HepG2 (cell line): Measurements from ENCODE around the gene ACADVL. TPM values are rescaled to one million over a fixed set of nuclear protein-coding genes. Genes with fewer than 3 reads are reported as not detected.
A peak's percentile ranks its signal among the peaks of the same experiment; 100 is the strongest.

Experiments
- CHD2 ChIP-seq: IDR thresholded peaks from 2 replicates; pipeline ENCODE4 v1.6.1; 2011; ENCODE audit warnings: low read depth, low read length, improper control_type of control experiment
- FOXO1 ChIP-seq: sonication (generic); formaldehyde crosslinking; IDR thresholded peaks from 2 replicates; pipeline ENCODE4 v1.4.0; 2020; ENCODE audit warnings: missing genetic modification reagents
- GTF3A ChIP-seq: sonication (generic); formaldehyde crosslinking; conservative IDR thresholded peaks from 2 replicates; pipeline ENCODE4 v1.4.0; 2020; ENCODE audit warnings: mild to moderate bottlenecking, missing genetic modification reagents
- MAX ChIP-seq: IDR thresholded peaks from 2 replicates; pipeline ENCODE4 v1.6.1; 2012; ENCODE audit warnings: inconsistent platforms
- MEIS1 ChIP-seq: sonication (generic); formaldehyde crosslinking; IDR thresholded peaks from 2 replicates; pipeline ENCODE4 v1.9.0; 2021; ENCODE audit warnings: mild to moderate bottlenecking, missing genetic modification reagents, moderate library complexity, borderline replicate concordance
- MLX ChIP-seq: IDR thresholded peaks from 2 replicates; pipeline ENCODE4 v1.6.1; 2016
- NFYB ChIP-seq: sonication (generic); formaldehyde crosslinking; IDR thresholded peaks from 2 replicates; pipeline ENCODE4 v1.4.0; 2020; ENCODE audit warnings: missing genetic modification reagents
- RFX5 ChIP-seq: IDR thresholded peaks from 2 replicates; pipeline ENCODE4 v1.6.1; 2011; ENCODE audit warnings: low read depth, low read length, improper control_type of control experiment
- SIX1 ChIP-seq: sonication (generic); formaldehyde crosslinking; IDR thresholded peaks from 2 replicates; pipeline ENCODE4 v1.4.0; 2020; ENCODE audit warnings: missing genetic modification reagents, borderline replicate concordance
- SYNCRIP ChIP-seq: fragments of 200-400 bp; formaldehyde crosslinking; IDR thresholded peaks from 2 replicates; pipeline ENCODE4 v1.6.1; 2018; ENCODE audit warnings: mild to moderate bottlenecking, low read depth, low read length; ENCODE audit not compliant: insufficient read depth
- YEATS2 ChIP-seq: sonication (generic); formaldehyde crosslinking; IDR thresholded peaks from 2 replicates; pipeline ENCODE4 v1.4.0; 2020; ENCODE audit warnings: missing genetic modification reagents, borderline replicate concordance
- ZFY ChIP-seq: sonication (generic); formaldehyde crosslinking; IDR thresholded peaks from 2 replicates; pipeline ENCODE4 v1.4.0; 2020; ENCODE audit warnings: missing genetic modification reagents
- ZNF234 ChIP-seq: sonication (generic); formaldehyde crosslinking; conservative IDR thresholded peaks from 2 replicates; pipeline ENCODE4 v1.5.1; 2020; ENCODE audit warnings: mild to moderate bottlenecking, missing genetic modification reagents
- ZNF263 ChIP-seq: sonication (generic); formaldehyde crosslinking; IDR thresholded peaks from 2 replicates; pipeline ENCODE4 v1.4.0; 2020; ENCODE audit warnings: missing genetic modification reagents
- ZNF343 ChIP-seq: sonication (generic); formaldehyde crosslinking; IDR thresholded peaks from 2 replicates; pipeline ENCODE4 v1.4.0; 2020; ENCODE audit warnings: mild to moderate bottlenecking, missing genetic modification reagents
- ZNF383 ChIP-seq: sonication (generic); formaldehyde crosslinking; IDR thresholded peaks from 2 replicates; pipeline ENCODE4 v1.4.0; 2020; ENCODE audit warnings: missing genetic modification reagents, mild to moderate bottlenecking, borderline replicate concordance
- ZNF563 ChIP-seq: sonication (generic); formaldehyde crosslinking; IDR thresholded peaks from 2 replicates; pipeline ENCODE4 v1.8.0; 2022; ENCODE audit warnings: mild to moderate bottlenecking, moderate library complexity, missing genetic modification reagents
- ZNF567 ChIP-seq: sonication (generic); formaldehyde crosslinking; IDR thresholded peaks from 2 replicates; pipeline ENCODE4 v1.8.1; 2023; ENCODE audit warnings: mild to moderate bottlenecking, missing genetic modification reagents, borderline replicate concordance
- ZNF572 ChIP-seq: sonication (generic); formaldehyde crosslinking; IDR thresholded peaks from 2 replicates; pipeline ENCODE4 v1.5.1; 2020; ENCODE audit warnings: mild to moderate bottlenecking, missing genetic modification reagents
- ZNF605 ChIP-seq: sonication (generic); formaldehyde crosslinking; IDR thresholded peaks from 2 replicates; pipeline ENCODE4 v1.8.0; 2022; ENCODE audit warnings: mild to moderate bottlenecking, missing genetic modification reagents
- ZNF772 ChIP-seq: sonication (generic); formaldehyde crosslinking; IDR thresholded peaks from 2 replicates; pipeline ENCODE4 v1.5.0; 2020; ENCODE audit warnings: mild to moderate bottlenecking, missing genetic modification reagents
- ZNF781 ChIP-seq: sonication (generic); formaldehyde crosslinking; IDR thresholded peaks from 2 replicates; pipeline ENCODE4 v1.5.1; 2020; ENCODE audit warnings: borderline replicate concordance, mild to moderate bottlenecking, missing genetic modification reagents; ENCODE audit errors: not compliant biosample characterization
- polyA plus RNA-seq, 8 experiments: library from polyadenylated mRNA; depleted of rRNA in 3 of 8; stranded (reverse) in 7 of 8; unstranded in 1 of 8; fragments of >200 nt; fragmentation: Illumina TruSeq in 4 of 8; extraction: Trizol in 4 of 8; gene quantifications; 2 replicates each; pipeline versions ENCODE4 v1.2.1 to v1.2.3, GENCODE V29; 2011 to 2016; ENCODE audit warnings: low read depth in 4 of 8, missing spikeins in 1 of 8, mixed read lengths in 1 of 8; ENCODE audit not compliant: insufficient read depth in 1 of 8
- total RNA-seq, 5 experiments: library from RNA; depleted of rRNA; stranded (reverse); fragments of >200 nt; fragmentation: Illumina TruSeq; extraction: Trizol; gene quantifications; 2 replicates each; pipeline ENCODE4 v1.2.3, GENCODE V29; 2016; ENCODE audit warnings: low read depth in 1 of 5
- TF ChIP-seq, protein P1 (sequence below): IDR thresholded peaks from 2 replicates; pipeline ENCODE4 v1.6.1; 2018; ENCODE audit warnings: missing genetic modification reagents
- TF ChIP-seq, protein P2 (sequence below): sonication (generic); formaldehyde crosslinking; IDR thresholded peaks from 2 replicates; pipeline ENCODE4 v1.5.0; 2020; ENCODE audit warnings: missing genetic modification reagents
- TF ChIP-seq, protein P3 (sequence below): sonication (generic); formaldehyde crosslinking; IDR thresholded peaks from 2 replicates; pipeline ENCODE4 v1.8.1; 2023; ENCODE audit warnings: mild to moderate bottlenecking, inconsistent platforms, moderate library complexity, missing genetic modification reagents, borderline replicate concordance

The ACADVL gene
- total and polyA plus RNA-seq, 2 of the 13 experiments (the other 11 are each of a cell fraction or from before 2014, with no cell fraction given) = 219 to 412 TPM

DNA sequence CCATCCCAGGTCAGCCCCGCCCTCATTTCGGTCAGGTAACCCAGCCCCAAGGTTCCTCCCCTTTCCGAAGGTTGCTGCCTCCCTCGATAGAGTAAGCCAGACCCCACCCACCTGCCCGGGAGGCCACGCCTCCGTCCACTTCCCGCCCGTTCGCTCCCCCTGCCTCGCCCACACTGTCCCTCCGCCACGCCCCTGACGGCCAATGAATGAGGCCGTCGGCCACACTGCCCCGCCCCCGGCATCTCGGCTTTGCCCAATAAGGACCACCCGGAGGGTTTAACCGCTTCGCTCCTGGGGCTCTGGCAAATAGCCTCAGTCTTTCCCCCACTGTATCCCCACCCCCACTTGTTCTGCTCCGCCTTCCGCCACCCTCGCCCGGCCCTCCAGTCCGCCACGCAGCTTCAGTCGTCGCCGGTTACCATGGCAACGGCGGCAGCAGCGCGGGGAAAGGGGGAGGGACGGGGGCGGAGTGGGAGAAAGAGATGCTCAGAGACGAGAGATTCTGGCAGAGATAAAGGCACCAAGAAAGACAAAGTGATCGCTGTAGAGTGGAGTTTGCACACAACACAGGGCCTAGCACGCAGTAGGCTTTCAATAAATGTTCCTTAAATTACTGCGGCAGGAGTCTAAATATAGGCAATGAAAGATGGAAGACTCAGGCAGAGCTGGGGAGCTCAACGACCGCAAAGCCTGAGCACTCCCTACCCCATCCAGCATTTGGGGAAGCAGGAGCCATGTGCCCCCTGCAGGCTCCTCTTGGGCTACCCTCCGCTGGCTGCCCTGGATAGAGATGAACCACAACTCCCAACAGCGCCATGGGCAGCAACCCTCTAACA is 5.2 kb upstream of the ACADVL start (continued):
- TF ChIP-seq, protein P1, sequence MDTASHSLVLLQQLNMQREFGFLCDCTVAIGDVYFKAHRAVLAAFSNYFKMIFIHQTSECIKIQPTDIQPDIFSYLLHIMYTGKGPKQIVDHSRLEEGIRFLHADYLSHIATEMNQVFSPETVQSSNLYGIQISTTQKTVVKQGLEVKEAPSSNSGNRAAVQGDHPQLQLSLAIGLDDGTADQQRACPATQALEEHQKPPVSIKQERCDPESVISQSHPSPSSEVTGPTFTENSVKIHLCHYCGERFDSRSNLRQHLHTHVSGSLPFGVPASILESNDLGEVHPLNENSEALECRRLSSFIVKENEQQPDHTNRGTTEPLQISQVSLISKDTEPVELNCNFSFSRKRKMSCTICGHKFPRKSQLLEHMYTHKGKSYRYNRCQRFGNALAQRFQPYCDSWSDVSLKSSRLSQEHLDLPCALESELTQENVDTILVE = no peak
- 0 out of 2 replicates have a peak, but pooled peaks have one; percentile 46 for TF ChIP-seq ZNF343 (CRISPR knock-in tag)
- 0 out of 2 replicates have a peak, but pooled peaks have one; percentile 54 for TF ChIP-seq ZNF772 (CRISPR knock-in tag)
- TF ChIP-seq, protein P2, sequence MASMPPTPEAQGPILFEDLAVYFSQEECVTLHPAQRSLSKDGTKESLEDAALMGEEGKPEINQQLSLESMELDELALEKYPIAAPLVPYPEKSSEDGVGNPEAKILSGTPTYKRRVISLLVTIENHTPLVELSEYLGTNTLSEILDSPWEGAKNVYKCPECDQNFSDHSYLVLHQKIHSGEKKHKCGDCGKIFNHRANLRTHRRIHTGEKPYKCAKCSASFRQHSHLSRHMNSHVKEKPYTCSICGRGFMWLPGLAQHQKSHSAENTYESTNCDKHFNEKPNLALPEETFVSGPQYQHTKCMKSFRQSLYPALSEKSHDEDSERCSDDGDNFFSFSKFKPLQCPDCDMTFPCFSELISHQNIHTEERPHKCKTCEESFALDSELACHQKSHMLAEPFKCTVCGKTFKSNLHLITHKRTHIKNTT = no peak
- TF ChIP-seq GTF3A = no peak; the same call in 1 of the 2 replicates
- TF ChIP-seq ZFY (CRISPR knock-in tag) = 0 out of 2 replicates have a peak, but pooled peaks have one; percentile 41
- TF ChIP-seq ZNF263 = peak; percentile 75
- 0 out of 2 replicates have a peak, but pooled peaks have one; percentile 47 for TF ChIP-seq ZNF572 (CRISPR knock-in tag)
- 0 out of 2 replicates have a peak, but pooled peaks have one; percentile 36 for TF ChIP-seq ZNF567 (CRISPR knock-in tag)
- peak; percentile 86 for TF ChIP-seq NFYB
- TF ChIP-seq ZNF563 (CRISPR knock-in tag) = 0 out of 2 replicates have a peak, but pooled peaks have one; percentile 27
- 0 out of 2 replicates have a peak, but pooled peaks have one; percentile 9 for TF ChIP-seq YEATS2 (CRISPR knock-in tag)
- no peak for TF ChIP-seq FOXO1 (CRISPR knock-in tag)
- no peak for TF ChIP-seq SYNCRIP
- TF ChIP-seq ZNF605 (CRISPR knock-in tag) = peak; percentile 87
- no peak for TF ChIP-seq ZNF234 (CRISPR knock-in tag)
- TF ChIP-seq, protein P3, sequence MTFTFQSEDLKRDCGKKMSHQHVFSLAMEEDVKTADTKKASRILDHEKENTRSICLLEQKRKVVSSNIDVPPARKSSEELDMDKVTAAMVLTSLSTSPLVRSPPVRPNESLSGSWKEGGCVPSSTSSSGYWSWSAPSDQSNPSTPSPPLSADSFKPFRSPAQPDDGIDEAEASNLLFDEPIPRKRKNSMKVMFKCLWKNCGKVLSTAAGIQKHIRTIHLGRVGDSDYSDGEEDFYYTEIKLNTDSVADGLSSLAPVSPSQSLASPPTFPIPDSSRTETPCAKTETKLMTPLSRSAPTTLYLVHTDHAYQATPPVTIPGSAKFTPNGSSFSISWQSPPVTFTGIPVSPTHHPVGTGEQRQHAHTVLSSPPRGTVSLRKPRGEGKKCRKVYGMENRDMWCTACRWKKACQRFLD = 0 out of 2 replicates have a peak, but pooled peaks have one; percentile 53
- TF ChIP-seq ZNF383 (CRISPR knock-in tag) = peak; percentile 80; the same call in 1 of the 2 replicates
- TF ChIP-seq MLX (CRISPR knock-in tag) = no peak
- no peak for TF ChIP-seq SIX1 (CRISPR knock-in tag)
- peak; percentile 20 for TF ChIP-seq MAX
- peak; percentile 51; the same call in 1 of the 2 replicates for TF ChIP-seq CHD2
- TF ChIP-seq ZNF781 (CRISPR knock-in tag) = no peak
- TF ChIP-seq RFX5 = peak; percentile 93
- TF ChIP-seq MEIS1 (CRISPR knock-in tag) = peak; percentile 80; the same call in 1 of the 2 replicates
